ENCODE results near the gene SERF1B.
"Not testable (repeated sequence)": the region's sequence is repeated elsewhere in the genome, so short reads cannot be mapped to it uniquely, and the experiment has no call there.

The SERF1B gene

GRCh38 chr5:70025106-70025844, at the start of gene SERF1B:
SERF1B (plus strand) TSS chr5:70025251; CDS start chr5:70025452, 201 bp downstream.
- H3K36me3 Mint-ChIP-seq (ENCODE audit: low read depth); H3K27ac Mint-ChIP-seq; DNase-seq; H3K27me3 Mint-ChIP-seq (ENCODE audit: low read depth, poor library complexity); H3K4me1 Mint-ChIP-seq; H3K9me3 Mint-ChIP-seq; H3K4me3 Mint-ChIP-seq: not testable (repeated sequence)

- not testable (repeated sequence) for H3K36me3 Mint-ChIP-seq (ENCODE audit: low read depth); H3K27ac Mint-ChIP-seq; H3K9me3 Mint-ChIP-seq; H3K4me1 Mint-ChIP-seq; H3K4me3 Mint-ChIP-seq; H3K27me3 Mint-ChIP-seq (ENCODE audit: low read depth, poor library complexity); DNase-seq
These were observed 33.3 kb upstream of the SERF1B start for GRCh38 chr5:69991713-69992112.

GRCh38 chr5:69995535-69995934, 29.5 kb upstream of the SERF1B start:
- H3K9me3 Mint-ChIP-seq; H3K4me3 Mint-ChIP-seq; H3K27me3 Mint-ChIP-seq (ENCODE audit: low read depth, poor library complexity): not testable (repeated sequence)

GRCh38 chr5:70020660-70021059, 4.4 kb upstream of the SERF1B start:
- not testable (repeated sequence) for H3K4me3 Mint-ChIP-seq; DNase-seq; H3K36me3 Mint-ChIP-seq (ENCODE audit: low read depth); H3K27me3 Mint-ChIP-seq (ENCODE audit: low read depth, poor library complexity); H3K27ac Mint-ChIP-seq; H3K4me1 Mint-ChIP-seq; H3K9me3 Mint-ChIP-seq

More at GRCh38 chr5:69995535-69995934, 29.5 kb upstream of the SERF1B start:
- H3K27ac Mint-ChIP-seq; H3K36me3 Mint-ChIP-seq (ENCODE audit: low read depth); H3K4me1 Mint-ChIP-seq; DNase-seq: not testable (repeated sequence)

- not testable (repeated sequence) for H3K4me3 Mint-ChIP-seq; H3K27me3 Mint-ChIP-seq (ENCODE audit: low read depth, poor library complexity); H3K4me1 Mint-ChIP-seq; DNase-seq; H3K9me3 Mint-ChIP-seq; H3K27ac Mint-ChIP-seq; H3K36me3 Mint-ChIP-seq (ENCODE audit: low read depth)
These were observed 744 bp downstream of the SERF1B start for GRCh38 chr5:70025845-70026145.

GRCh38 chr5:70031204-70031603, 6.2 kb downstream of the SERF1B start:
- H3K9me3 Mint-ChIP-seq; H3K27me3 Mint-ChIP-seq (ENCODE audit: low read depth, poor library complexity); H3K4me1 Mint-ChIP-seq; DNase-seq; H3K36me3 Mint-ChIP-seq (ENCODE audit: low read depth); H3K4me3 Mint-ChIP-seq; H3K27ac Mint-ChIP-seq: not testable (repeated sequence)

GRCh38 chr5:70041411-70041810, 16.4 kb downstream of the SERF1B start:
- not testable (repeated sequence) for H3K27ac Mint-ChIP-seq; H3K4me1 Mint-ChIP-seq; H3K27me3 Mint-ChIP-seq (ENCODE audit: low read depth, poor library complexity); H3K36me3 Mint-ChIP-seq (ENCODE audit: low read depth); H3K9me3 Mint-ChIP-seq; DNase-seq; H3K4me3 Mint-ChIP-seq

- not testable (repeated sequence) for H3K4me1 Mint-ChIP-seq; H3K36me3 Mint-ChIP-seq (ENCODE audit: low read depth); H3K27me3 Mint-ChIP-seq (ENCODE audit: low read depth, poor library complexity); H3K27ac Mint-ChIP-seq; DNase-seq; H3K9me3 Mint-ChIP-seq; H3K4me3 Mint-ChIP-seq
These were observed 24.7 kb downstream of the SERF1B start for GRCh38 chr5:70049790-70050142.

- H3K36me3 Mint-ChIP-seq (ENCODE audit: low read depth); H3K4me3 Mint-ChIP-seq; H3K27ac Mint-ChIP-seq; H3K9me3 Mint-ChIP-seq; H3K27me3 Mint-ChIP-seq (ENCODE audit: low read depth, poor library complexity); DNase-seq; H3K4me1 Mint-ChIP-seq: not testable (repeated sequence)
These were observed 31.4 kb downstream of the SERF1B start for GRCh38 chr5:70056289-70056942.

GRCh38 chr5:70057140-70057539, 32.1 kb downstream of the SERF1B start:
- not testable (repeated sequence) for H3K36me3 Mint-ChIP-seq (ENCODE audit: low read depth); H3K4me1 Mint-ChIP-seq; H3K4me3 Mint-ChIP-seq; H3K9me3 Mint-ChIP-seq; H3K27me3 Mint-ChIP-seq (ENCODE audit: low read depth, poor library complexity); H3K27ac Mint-ChIP-seq; DNase-seq

- H3K27me3 Mint-ChIP-seq (ENCODE audit: low read depth, poor library complexity); H3K9me3 Mint-ChIP-seq; H3K27ac Mint-ChIP-seq; H3K36me3 Mint-ChIP-seq (ENCODE audit: low read depth); H3K4me3 Mint-ChIP-seq; H3K4me1 Mint-ChIP-seq; DNase-seq: not testable (repeated sequence)
These were observed 52.6 kb downstream of the SERF1B start for GRCh38 chr5:70077632-70078031.

GRCh38 chr5:70088907-70089464, 63.9 kb downstream of the SERF1B start:
- H3K9me3 Mint-ChIP-seq; H3K4me1 Mint-ChIP-seq; H3K36me3 Mint-ChIP-seq (ENCODE audit: low read depth); H3K27me3 Mint-ChIP-seq (ENCODE audit: low read depth, poor library complexity); H3K4me3 Mint-ChIP-seq; H3K27ac Mint-ChIP-seq; DNase-seq: not testable (repeated sequence)

GRCh38 chr5:70091776-70092175, 66.7 kb downstream of the SERF1B start:
- H3K36me3 Mint-ChIP-seq (ENCODE audit: low read depth); H3K4me3 Mint-ChIP-seq; DNase-seq; H3K27me3 Mint-ChIP-seq (ENCODE audit: low read depth, poor library complexity); H3K4me1 Mint-ChIP-seq; H3K9me3 Mint-ChIP-seq; H3K27ac Mint-ChIP-seq: not testable (repeated sequence)
